Left colon (tissue), 2 donors: Measurements from ENCODE around the gene NSUN2. TPM values are rescaled to one million over a fixed set of nuclear protein-coding genes. Genes with fewer than 3 reads are reported as not detected.

ENCODE experiments used
- total RNA-seq, 2 donors: library from RNA; stranded (reverse); fragmentation: NEBNext Ultra II Directional; extraction: Animal tissue kit (Norgen Biotek cat#: 25700); gene quantifications; one replicate each; pipeline ENCODE4 v1.2.1, GENCODE V29; 2021
- donor health status: DM: no; HTN: no; CAD: no.
- donor health status: DM: yes; HTN: yes; CAD: no.

Gene NSUN2
- total RNA-seq, 2 donors from 2014 or later, result 49.2 to 56.7 TPM

Other genes starting within 250 kb of the NSUN2 start
- under 1 TPM; 0.15 to 0.73 TPM for gene UBE2QL1, start 184.2 kb downstream of the NSUN2 start, total RNA-seq
- 10 to 100 TPM; 16.3 to 18.9 TPM for gene SRD5A1, start 396 bp upstream of the NSUN2 start, total RNA-seq
- 10 to 100 TPM; 16.5 to 18.5 TPM for gene TENT4A, start 80.4 kb upstream of the NSUN2 start, total RNA-seq